HG03039 (cell line): ENCODE results near the gene RIMKLB.
"Not testable (repeated sequence)": the region's sequence is repeated elsewhere in the genome, so short reads cannot be mapped to it uniquely, and the experiment has no call there.

ENCODE experiments used
- ATAC-seq: cut with Tn5 transposase; IDR thresholded peaks from one replicate; pipeline ENCODE4 v1.9.1; 2021; ENCODE audit warnings: mild to moderate bottlenecking, moderate library complexity; ENCODE audit not compliant: unreplicated experiment

The RIMKLB gene

GRCh38 chr12:8771072-8771471 is 73.3 kb downstream of the RIMKLB start:
- ATAC-seq, result no peak

- ATAC-seq, result no peak
These were observed 75.7 kb downstream of the RIMKLB start for GRCh38 chr12:8773461-8773860.

DNA sequence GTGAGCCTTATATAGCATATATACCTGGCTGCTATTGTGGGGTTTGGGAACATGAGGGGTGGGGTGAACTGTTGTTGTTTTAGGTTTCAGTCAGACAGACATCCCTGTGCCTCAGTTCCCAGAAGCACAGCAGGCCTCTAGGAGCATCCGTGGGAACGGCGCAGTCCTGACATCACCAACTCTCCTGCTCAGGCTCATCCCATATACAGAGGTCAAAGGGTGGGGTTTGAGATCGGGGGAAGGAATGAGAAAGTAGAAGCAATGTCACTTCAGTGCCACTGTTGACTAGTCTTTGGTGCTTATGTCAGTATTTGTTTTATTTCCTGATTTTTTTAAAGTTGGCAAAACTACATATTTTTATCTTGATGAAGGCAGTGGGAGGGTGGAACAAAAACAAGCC is 81.5 kb downstream of the RIMKLB start:
- no peak for ATAC-seq

- no peak for ATAC-seq
These were observed 82.1 kb downstream of the RIMKLB start for GRCh38 chr12:8779862-8780261.

GRCh38 chr12:8780389-8780788 is 82.6 kb downstream of the RIMKLB start:
- no peak for ATAC-seq

- no peak for ATAC-seq
These were observed 83.8 kb downstream of the RIMKLB start for GRCh38 chr12:8781381-8782127.

DNA sequence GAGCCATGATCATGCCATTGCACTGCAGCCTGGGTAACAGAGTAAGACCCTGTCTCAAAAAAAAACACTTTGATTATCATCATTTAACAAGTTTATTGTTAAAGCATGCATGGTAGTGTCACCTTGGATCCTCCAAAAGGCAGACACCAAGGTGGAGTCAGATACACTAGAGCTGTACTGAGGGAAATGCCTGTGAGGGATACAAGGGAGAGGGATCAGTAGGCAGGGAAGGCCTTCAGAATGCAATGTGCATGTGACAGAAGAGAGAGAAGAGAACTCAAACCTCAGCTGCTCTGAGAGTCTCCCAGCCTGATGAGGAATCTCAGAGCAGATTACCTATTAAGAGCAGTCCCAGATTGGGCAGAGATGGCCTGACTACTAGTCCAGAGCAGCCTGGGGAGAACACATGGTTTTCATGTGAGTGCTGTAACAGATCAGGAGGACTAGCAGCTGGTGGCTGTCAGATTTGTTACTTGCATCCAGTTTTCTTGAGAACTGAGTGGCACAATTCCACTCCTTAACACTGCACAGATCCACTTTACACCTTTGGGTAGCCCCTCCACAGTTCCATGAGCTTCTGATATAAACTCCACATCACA is 86.6 kb downstream of the RIMKLB start:
- no peak for ATAC-seq

- ATAC-seq, result no peak
These were observed 87.7 kb downstream of the RIMKLB start for GRCh38 chr12:8785499-8785898.

GRCh38 chr12:8787206-8787605 is 89.4 kb downstream of the RIMKLB start:
- not testable (repeated sequence) for ATAC-seq

GRCh38 chr12:8788706-8789105 is 90.9 kb downstream of the RIMKLB start:
- ATAC-seq, result not testable (repeated sequence)

DNA sequence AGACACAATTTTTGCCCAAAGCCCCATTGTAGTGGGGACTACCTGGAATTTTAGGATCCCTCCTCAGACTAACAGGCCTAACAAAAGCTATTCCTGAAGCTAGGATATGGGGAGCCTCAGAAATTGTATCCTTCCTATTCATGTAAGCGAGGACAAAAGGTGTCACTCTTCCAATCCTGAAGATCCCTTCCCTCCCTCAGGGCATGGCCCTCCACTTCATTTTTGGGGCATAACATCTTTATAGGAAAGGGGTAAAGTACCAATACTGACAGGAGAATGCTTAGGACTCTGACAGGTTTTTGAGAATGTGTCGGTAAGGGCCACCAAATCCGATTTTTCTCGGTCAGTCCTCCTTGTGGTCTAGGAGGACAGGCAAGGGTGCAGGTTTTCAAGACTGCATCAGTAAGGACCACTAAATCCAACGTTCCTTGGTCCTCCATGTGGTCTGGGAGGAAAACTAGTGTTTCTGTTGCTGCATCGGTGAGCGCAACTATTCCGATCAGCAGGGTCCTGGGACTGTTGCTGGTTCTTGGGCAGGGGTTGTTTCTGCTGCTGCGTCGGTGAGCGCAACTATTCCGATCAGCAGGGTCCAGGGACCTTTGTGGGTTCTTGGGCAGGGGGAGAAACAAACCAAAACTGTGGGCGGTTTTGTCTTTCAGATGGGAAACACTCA is 91.7 kb downstream of the RIMKLB start:
- not testable (repeated sequence) for ATAC-seq

DNA sequence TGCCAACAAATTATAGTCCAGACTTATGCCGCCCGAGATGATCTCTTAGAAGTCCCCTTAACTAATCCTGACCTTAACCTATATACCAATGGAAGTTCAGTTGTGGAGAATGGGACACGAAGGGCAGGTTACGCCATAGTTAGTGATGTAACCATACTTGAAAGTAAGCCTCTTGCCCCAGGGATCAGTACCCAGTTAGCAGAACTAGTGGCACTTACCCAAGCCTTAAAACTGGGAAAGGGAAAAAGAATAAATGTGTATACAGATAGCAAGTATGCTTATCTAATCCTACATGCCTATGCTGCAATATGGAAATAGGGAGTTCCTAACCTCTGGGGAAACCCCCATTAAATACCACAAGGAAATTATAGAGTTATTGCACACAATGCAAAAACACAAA is 95.4 kb downstream of the RIMKLB start:
- not testable (repeated sequence) for ATAC-seq

DNA sequence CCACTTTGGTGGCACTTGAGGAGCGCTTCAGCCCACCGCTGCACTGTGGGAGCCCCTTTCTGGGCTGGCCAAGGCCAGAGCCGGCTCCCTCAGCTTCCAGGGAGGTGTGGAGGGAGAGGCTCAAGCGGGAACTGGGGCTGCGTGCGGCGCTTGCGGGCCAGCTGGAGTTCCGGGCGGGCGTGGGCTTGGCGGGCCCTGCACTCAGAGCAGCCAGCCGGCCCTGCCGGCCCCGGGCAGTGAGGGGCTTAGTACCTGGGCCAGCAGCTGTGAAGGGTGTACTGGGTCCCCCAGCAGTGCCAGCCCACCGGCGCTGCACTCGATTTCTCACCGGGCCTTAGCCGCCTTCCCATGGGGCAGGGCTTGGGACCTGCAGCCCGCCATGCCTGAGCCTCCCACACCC is 96.8 kb downstream of the RIMKLB start:
- not testable (repeated sequence) for ATAC-seq

GRCh38 chr12:8796831-8797626 is 99.2 kb downstream of the RIMKLB start:
- ATAC-seq, result no peak

- not testable (repeated sequence) for ATAC-seq
These were observed 103.4 kb downstream of the RIMKLB start for GRCh38 chr12:8801213-8801612.

DNA sequence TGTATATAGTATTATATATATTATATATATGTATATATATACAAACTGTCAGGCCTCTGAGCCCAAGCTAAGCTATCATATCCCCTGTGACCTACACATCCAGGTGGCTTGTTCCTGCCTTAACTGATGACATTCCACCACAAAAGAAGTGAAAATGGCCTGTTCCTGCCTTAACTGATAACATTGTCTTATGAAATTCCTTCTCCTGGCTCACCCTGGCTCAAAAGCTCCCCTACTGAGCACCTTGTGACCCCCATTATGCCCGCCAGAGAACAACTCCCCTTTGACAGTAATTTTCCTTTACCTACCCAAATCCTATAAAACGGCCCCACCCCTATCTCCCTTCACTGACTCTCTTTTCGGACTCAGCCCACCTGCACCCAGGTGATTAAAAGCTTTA is 107.0 kb downstream of the RIMKLB start:
- not testable (repeated sequence) for ATAC-seq

DNA sequence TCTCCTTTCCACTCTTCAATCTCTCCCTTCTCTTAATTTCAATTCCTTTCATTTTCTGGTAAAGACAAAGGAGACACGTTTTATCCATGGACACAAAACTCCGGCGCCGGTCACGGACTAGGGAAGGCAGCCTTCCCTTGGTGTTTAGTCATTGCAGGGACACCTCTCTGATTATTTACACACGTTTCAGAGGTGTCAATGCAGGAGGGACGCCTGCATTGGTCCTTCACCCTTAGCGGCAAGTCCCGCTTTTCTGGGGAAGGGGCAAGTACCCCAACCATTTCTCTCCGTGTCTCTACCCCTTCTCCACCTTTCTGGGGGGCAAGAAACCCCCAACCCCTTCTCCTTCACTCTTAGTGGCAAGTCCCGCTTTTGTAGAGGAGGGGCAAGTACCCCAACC is 107.7 kb downstream of the RIMKLB start:
- ATAC-seq, result not testable (repeated sequence)

- ATAC-seq, result not testable (repeated sequence)
These were observed 109.3 kb downstream of the RIMKLB start for GRCh38 chr12:8807084-8807483.

DNA sequence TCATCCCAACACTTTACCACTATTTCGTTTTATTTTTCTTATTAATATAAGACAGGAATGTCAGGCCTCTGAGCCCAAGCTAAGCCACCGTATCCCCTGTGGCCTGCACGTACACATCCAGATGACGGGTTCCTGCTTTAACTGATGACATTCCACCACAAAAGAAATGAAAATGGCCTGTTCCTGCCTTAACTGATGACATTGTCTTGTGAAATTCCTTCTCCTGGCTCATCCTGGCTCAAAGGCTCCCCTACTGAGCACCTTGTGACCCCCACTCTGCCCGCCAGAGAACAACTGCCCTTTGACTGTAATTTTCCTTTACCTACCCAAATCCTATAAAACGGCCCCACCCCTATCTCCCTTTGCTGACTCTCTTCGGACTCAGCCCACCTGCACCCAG is 112.3 kb downstream of the RIMKLB start:
- ATAC-seq, result not testable (repeated sequence)

DNA sequence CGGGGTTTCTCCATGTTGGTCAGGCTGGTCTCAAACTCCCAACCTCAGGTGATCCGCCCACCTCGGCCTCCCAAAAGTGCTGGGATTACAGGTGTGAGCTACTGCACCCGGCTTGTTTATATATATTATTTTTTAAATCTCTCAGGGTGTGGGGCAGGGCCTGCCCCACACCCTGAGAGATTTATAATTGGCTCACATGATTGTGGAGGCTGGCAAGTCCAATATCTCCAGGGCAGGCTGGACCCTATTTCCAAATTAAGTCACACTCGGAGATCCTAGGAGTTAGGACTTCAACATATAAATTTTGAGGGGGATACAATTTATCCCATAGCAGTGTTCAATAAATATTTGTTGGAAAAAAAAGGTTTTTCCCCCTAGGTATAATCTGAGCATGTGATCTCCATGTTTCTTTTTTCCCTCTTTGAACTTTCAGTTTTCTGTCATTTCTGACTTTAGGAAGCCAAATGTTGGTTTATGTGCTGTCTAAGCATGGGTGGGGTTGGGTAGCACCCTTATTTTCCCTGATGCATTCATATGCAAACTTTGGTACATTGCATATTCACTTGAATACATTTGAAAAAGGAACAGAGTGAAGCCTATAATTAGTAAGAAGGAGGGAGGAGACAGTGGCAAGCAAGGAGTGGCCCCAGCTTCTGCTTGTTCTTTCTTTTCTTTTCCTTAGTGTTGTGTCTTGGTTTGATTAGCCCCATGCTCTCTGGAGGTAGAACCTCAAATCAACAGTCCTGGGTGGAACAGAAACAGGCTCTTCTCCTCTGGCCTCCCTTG is 116.0 kb downstream of the RIMKLB start:
- no peak for ATAC-seq
